ENCODE data around the gene EXT2.

The EXT2 gene

DNA sequence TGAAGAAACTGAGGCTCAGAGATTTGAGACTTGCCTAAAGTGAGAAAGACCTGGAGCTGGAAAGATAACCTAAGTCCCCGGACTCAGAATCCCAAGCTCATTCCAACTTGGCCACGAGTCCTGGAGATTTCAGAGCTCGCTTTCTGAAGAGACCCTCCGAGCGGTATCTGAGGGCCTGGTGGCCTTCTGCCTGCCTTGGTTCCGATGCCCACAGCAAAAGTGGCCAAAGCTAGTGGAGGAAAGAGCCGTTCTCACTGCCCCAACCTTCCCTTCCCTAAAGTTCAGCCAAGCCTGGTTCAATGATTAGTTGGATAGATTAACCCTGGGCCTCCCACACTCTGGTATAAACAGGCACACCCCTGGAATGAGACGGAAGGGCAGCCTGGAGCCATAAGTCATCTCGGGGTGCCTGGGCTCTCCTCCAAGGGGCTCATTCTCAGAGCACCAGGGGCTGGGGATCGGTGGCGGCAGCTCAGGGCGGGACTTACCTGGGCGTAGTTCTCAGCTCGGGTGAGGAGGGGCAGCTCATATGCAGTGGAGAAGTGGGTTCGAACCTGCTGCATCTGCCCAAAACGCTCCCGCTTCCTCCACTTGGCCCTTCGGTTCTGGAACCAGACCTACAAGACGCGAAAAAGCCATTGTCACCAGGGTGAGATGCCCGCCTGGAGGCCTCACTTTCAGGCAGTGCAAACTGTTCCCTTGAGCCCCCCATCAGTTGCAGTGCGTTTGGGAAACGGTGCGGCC is 171.7 kb downstream of the EXT2 start:
- TF ChIP-seq, protein P1, sequence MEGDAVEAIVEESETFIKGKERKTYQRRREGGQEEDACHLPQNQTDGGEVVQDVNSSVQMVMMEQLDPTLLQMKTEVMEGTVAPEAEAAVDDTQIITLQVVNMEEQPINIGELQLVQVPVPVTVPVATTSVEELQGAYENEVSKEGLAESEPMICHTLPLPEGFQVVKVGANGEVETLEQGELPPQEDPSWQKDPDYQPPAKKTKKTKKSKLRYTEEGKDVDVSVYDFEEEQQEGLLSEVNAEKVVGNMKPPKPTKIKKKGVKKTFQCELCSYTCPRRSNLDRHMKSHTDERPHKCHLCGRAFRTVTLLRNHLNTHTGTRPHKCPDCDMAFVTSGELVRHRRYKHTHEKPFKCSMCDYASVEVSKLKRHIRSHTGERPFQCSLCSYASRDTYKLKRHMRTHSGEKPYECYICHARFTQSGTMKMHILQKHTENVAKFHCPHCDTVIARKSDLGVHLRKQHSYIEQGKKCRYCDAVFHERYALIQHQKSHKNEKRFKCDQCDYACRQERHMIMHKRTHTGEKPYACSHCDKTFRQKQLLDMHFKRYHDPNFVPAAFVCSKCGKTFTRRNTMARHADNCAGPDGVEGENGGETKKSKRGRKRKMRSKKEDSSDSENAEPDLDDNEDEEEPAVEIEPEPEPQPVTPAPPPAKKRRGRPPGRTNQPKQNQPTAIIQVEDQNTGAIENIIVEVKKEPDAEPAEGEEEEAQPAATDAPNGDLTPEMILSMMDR (IDR thresholded peaks at IDR 0.05; ENCODE audit: borderline replicate concordance, control extremely low read depth, extremely low read depth, insufficient read depth, missing control alignments): no peak
- in situ Hi-C loops (cut with MboI; ENCODE audit: low sequenced_read_pairs, unreplicated experiment): no loop called here
- DNase-seq (ENCODE audit: low spot score): no peak

GRCh38 chr11:44267750-44268613 is 172.5 kb downstream of the EXT2 start:
- TF ChIP-seq, protein P1 (IDR thresholded peaks at IDR 0.05; ENCODE audit: borderline replicate concordance, control extremely low read depth, extremely low read depth, insufficient read depth, missing control alignments): no peak
- no peak for DNase-seq (ENCODE audit: low spot score)
- in situ Hi-C loops (cut with MboI; ENCODE audit: low sequenced_read_pairs, unreplicated experiment): no loop called here

GRCh38 chr11:44268614-44269080 is 173.2 kb downstream of the EXT2 start:
- in situ Hi-C loops (cut with MboI; ENCODE audit: low sequenced_read_pairs, unreplicated experiment): no loop called here
- DNase-seq (ENCODE audit: low spot score): no peak
- TF ChIP-seq, protein P1 (IDR thresholded peaks at IDR 0.05; ENCODE audit: borderline replicate concordance, control extremely low read depth, extremely low read depth, insufficient read depth, missing control alignments): no peak

DNA sequence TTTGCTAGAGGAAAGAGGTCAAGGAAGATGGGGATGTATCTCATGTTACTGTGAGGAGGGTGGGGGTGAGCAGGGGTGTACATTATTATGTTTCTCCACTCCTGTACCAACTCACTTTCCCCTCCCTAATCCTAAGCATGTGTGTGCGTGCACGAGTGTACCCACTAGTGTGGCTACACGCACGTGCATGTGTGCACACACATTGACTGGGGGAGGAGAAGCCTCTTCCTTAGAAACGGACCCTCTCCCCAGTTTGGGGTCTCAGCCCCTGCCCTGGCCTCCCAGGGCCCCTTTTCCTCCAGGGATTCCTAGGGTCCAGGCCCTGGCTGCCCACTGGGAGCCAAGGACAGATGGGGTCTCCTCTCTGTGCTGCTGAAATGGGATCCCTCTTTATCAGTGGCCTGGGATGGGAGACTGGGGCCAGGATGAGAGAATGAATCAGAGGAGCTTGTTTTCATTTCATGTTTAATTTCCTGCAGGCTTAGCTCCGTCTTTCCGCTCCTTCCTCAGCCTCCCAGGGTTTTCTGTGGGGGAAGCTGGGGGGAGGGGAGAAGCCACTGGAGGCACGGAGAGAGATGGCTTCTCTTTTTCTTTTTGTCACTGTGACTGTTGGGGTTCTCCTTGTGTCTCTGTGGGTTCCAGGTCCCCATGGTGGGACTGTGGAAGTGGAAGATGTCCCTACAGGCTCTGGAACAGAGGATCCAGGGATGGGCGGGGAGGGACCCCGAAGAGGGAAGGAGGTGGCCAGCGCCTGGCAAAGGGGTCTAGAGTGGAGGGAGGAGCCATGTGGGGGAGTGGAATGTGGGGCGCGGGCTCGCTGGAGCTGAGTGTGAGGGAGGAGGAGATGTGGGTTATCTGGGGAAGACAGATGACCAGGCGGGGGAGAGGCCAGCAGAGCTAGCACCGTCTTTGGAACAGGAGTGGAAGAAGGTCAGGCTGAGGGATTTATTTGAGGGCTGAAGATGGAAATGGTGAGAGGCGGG is 174.2 kb downstream of the EXT2 start:
- no peak for DNase-seq (ENCODE audit: low spot score)
- TF ChIP-seq, protein P1 (IDR thresholded peaks at IDR 0.05; ENCODE audit: borderline replicate concordance, control extremely low read depth, extremely low read depth, insufficient read depth, missing control alignments): no peak
- in situ Hi-C loops (cut with MboI; ENCODE audit: low sequenced_read_pairs, unreplicated experiment): no loop called here

DNA sequence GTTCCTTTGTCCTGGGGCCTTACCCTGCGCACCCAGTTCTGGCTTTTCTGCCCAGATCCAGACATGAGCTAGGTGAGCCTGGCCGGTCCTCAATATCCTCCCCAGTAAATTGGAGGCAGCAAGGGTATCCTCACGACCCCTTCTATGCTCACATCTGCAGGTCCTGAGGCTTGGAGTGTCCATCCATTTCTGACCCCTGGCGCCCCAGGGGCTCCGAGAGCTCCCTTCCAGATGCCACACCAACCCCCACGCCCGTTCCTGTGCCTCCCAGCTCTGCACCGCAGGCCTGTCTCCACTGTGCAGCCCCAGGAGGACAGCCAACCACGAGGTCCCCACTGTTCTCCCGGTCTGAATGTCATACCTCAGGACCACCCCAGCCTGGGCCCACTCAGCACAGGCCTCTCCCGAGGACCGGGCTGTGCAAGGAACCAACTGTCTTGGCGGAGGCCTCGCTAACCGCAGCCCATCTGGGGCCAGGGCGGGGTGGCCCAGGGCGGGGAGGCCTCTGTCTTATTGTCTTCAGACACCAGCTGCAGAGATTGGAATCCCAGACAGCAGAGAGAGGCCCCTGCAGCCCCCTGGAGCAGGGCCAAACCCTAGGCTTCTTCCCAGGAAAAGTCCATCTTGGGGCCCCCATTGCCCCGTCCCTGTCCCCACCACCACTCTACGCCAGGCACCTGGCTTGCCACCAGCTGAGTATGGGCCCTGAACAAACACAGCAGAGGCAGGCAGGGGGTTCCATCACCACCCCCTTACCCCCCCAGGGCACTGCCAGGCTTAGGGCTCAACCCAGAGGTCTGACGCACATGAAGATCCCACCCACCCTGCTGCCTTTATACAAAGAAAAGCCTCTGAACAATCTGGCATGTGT is 175.2 kb downstream of the EXT2 start:
- in situ Hi-C loops (cut with MboI; ENCODE audit: low sequenced_read_pairs, unreplicated experiment): no loop called here
- no peak for DNase-seq (ENCODE audit: low spot score)
- TF ChIP-seq, protein P1 (IDR thresholded peaks at IDR 0.05; ENCODE audit: borderline replicate concordance, control extremely low read depth, extremely low read depth, insufficient read depth, missing control alignments): no peak

Data from GM13976 (cell line).